Fibroblast of the aortic adventitia (primary cell): ENCODE data around the gene OR10G7. TPM values are rescaled to one million over a fixed set of nuclear protein-coding genes. Genes with fewer than 3 reads are reported as not detected.
A peak's percentile ranks its signal among the peaks of the same experiment; 100 is the strongest.

Experiments used
- DNase-seq: peaks from one replicate; pipeline ENCODE4 v3.0.0-alpha.2; 2010; ENCODE audit warnings: low read depth
- H3K4me3 ChIP-seq: 2 replicates; pipeline ENCODE4 v1.5.1; 2011; ENCODE audit warnings: low read depth, mild to moderate bottlenecking, control low read depth, low read length, moderate library complexity
- total RNA-seq: library from RNA; depleted of rRNA; stranded (reverse); fragments of >200 nt; gene quantifications from 2 replicates; pipeline ENCODE4 v1.2.3, GENCODE V29; 2012; ENCODE audit warnings: low replicate concordance
- TF ChIP-seq, protein P1 (sequence below): IDR thresholded peaks from 2 replicates; pipeline ENCODE4 v1.5.1; 2011; ENCODE audit warnings: mild to moderate bottlenecking, low read length, control low read depth, inconsistent platforms; ENCODE audit not compliant: insufficient read depth

Gene OR10G7
- total RNA-seq, 1 donor: not detected

DNA sequence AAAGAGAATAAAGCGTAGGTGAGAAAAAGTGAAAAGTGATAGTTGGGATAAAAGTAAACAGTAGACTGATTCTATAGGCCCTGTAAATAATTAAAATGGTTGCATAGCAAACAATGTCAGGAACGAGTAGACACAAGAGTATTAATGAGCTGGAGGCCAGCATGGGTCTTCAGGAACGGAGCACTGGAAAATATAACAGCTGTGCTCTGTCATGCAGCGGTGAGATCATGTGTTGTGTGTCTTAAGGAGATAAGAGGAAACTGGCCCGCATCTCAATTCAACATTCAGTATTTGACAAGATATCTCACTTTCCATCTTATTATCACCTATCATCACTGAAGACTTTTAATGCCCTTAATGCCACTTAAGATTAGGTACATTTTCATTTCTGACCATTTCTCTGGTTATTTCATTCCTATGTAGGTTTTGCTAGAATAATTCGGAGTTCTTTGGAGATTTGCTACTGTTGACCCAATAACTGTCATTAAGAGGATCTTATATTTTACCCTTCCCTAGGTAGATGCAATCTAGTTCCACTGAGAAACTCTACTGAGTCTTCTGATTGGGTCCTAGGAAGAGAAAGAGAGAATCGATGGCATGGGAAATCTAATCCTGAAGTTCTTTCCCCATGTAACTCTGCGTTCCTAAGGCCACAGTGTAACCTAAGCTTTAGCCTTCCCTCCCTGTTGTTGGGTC is 38.7 kb upstream of the OR10G7 start:
- TF ChIP-seq, protein P1, sequence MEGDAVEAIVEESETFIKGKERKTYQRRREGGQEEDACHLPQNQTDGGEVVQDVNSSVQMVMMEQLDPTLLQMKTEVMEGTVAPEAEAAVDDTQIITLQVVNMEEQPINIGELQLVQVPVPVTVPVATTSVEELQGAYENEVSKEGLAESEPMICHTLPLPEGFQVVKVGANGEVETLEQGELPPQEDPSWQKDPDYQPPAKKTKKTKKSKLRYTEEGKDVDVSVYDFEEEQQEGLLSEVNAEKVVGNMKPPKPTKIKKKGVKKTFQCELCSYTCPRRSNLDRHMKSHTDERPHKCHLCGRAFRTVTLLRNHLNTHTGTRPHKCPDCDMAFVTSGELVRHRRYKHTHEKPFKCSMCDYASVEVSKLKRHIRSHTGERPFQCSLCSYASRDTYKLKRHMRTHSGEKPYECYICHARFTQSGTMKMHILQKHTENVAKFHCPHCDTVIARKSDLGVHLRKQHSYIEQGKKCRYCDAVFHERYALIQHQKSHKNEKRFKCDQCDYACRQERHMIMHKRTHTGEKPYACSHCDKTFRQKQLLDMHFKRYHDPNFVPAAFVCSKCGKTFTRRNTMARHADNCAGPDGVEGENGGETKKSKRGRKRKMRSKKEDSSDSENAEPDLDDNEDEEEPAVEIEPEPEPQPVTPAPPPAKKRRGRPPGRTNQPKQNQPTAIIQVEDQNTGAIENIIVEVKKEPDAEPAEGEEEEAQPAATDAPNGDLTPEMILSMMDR: no peak
- no peak overlapping the region for H3K4me3 ChIP-seq
- no peak for DNase-seq

DNA sequence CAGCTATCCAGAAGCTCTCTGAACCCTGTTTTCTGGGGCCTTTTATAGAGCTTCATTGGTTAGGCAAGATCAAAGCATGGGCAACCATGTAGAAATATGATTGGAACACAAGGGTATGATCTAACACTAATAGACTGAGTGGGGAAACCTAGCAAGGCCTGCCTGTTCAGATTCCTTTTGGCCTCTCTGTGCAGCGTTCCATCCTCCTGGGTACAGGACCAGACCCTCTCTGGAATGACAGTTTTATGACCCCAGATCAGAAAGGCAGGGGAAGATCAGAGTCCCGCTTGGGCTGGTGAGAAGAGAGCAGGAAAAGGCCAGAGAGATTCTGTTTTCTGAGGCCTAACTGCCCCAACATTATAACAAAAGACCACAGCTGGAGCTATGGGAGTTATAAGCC is 37.5 kb upstream of the OR10G7 start:
- no peak overlapping the region for H3K4me3 ChIP-seq
- TF ChIP-seq, protein P1: no peak
- DNase-seq: no peak

DNA sequence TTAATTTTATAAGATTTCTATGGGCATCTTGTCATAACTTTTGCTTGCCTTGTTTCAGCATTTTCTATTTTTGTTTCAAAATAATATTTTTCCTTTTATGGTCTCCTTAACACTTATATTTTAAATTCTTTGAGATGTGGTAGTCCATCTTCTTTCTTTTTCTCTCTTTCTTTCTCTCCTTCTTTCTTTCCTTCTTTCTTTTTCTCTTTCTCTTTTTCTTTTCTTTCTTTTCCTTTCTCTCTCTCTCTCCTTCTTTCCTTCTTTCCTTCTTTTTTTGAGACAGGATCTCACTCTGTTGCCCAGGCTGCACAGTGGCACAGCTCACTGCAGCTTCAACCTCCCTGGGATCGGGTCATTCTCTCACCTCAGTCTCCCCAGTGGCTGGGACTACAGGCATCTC is 36.1 kb upstream of the OR10G7 start:
- no peak overlapping the region for H3K4me3 ChIP-seq
- DNase-seq: no peak
- TF ChIP-seq, protein P1: no peak

DNA sequence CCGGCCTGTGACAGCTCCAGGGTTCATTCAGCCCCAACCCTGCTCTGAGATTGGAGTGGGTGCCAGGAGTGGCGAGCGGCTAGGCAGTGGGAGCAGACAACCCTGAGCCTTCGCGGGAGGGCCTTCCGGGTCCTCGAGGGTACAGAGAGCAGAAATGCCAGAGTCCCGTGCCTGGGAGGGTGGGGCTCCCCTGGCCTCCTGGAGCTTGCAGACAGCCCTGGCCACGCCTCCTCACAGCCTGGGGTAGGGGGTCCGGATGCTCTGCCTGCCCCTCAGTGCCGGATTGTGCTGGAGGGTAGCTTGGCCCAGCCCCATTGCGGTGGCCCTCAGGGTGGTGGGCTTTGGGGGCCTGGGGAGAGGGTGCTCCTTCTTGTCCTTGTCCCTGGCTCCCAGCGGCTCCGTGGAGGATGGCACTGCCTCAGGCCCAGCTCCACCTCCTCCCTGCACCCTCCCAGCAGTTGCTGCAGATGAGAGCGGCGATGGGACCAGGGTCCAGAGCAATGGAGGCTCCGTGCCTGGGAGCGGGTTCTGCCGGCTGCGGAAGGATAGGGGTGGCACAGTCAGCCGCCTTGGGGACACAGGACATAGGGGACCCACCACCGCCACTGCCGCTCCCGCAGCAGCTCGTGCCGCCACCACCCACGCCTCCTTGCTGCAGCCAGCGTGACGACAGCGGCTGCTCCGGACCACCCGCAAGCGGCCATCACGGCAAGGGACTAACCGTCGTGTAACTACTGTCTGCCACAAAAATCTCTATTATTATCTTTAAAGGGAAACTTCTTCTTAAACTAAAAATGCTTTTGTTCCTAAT is 34.9 kb upstream of the OR10G7 start:
- DNase-seq: no peak
- TF ChIP-seq, protein P1: no peak

DNA sequence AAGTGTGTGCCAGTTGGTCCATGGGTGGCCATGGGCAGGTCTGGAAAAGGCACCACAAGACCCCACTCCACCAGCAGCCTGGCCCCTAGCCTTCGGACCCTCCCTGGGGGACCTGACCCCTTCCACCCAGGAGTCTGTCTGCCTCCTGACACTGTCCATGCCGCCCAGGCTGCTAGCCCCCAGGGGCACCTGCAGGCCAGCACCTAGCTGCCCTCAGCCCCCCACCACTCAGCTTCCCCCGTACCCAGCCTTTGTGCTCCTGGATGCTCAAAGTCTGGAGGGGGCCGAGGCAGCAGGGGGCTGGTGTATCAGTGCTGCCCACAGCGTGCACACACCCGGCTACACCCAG is 34.3 kb upstream of the OR10G7 start:
- H3K4me3 ChIP-seq: no peak overlapping the region
- TF ChIP-seq, protein P1: no peak
- no peak for DNase-seq

More for the DNA sequence above, 34.9 kb upstream of the OR10G7 start:
- peak overlapping the region; percentile 52 for H3K4me3 ChIP-seq

DNA sequence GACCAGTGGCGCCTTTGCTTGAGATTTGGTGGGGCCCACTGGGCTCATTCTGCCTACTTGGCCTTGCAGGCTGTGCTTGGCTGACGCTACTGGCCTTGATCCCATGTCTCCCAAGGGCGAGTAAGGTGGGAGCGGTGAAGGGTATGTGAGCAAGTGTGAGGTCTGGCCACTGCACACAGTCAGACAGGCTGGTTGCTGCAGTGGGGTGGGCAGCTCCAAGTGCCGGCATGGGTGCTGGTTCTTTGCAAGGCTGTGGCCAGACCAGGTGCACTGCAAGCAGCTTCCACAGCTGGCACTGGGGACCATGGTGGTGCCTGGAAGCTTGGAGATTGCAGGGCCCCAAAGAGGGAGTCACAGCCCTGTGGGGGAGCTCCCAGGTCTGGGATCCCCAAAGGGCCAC is 33.4 kb upstream of the OR10G7 start:
- H3K4me3 ChIP-seq: no peak overlapping the region
- TF ChIP-seq, protein P1: no peak
- no peak for DNase-seq
